AG10803 (cell line): ENCODE measurements around the gene TRIM8.

Experiments used
- DNase-seq: peaks from one replicate; pipeline ENCODE4 v3.0.0; 2010; ENCODE audit warnings: low read depth
- H3K4me3 ChIP-seq: 2 replicates; pipeline ENCODE4 v1.5.1; 2011; ENCODE audit warnings: mild to moderate bottlenecking, low read length, control low read depth
- CTCF ChIP-seq: conservative IDR thresholded peaks from 2 replicates; pipeline ENCODE4 v1.5.1; 2011; ENCODE audit warnings: mild to moderate bottlenecking, low read length, control low read depth, inconsistent platforms

Gene TRIM8

DNA sequence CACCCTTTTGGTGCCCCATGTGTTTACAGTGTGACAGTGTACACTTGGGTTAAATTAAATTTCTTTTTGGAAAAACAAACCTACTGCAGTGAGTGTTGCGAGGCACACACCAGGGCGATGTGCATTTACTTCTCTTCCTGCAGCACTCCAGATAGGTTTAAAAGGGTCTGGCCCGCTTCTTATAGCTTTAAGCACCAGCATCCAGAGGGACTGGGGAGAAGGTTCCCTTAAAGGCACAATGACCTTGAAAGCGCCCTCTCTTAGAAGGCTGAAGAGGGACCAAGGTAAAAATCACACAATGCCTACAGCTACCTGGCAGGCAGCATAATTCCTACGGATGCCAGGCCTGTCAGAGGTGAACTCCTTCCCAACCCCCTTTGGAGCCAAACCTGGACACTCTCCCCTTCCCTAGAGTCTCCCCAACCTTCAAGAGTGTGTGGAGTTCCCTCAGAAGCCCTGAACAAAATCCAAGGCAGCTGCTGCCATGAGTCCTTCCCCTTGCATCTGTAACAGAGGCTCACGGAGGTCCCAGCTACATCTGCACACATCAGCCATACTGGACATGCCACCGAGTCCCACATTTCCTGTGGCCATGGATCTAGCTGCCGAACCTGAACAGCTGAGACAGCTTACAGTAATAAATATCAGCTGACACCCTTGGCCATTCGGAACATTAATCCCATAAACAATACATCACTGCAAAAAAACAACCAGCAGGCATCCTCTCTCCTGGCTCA, 33.2 kb downstream of the TRIM8 start:
- no peak overlapping the region for H3K4me3 ChIP-seq
- TF ChIP-seq CTCF: no peak
- DNase-seq: no peak

DNA sequence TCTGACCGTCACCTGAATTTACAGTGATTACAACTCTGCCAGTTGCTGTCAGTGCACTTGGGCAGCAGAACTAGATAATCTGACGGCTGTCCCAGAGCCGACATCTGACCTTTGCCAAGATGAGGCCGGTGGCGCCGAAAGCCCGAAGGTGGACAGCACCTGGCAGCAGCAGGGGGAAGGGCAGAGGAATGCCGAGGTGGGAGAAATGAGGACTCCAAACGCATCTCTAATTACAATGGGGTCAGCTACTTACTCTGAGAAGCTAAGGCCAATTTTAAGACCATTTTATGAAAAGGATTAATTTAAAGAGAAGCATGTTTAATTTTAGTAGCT, 33.8 kb downstream of the TRIM8 start:
- no peak for DNase-seq
- H3K4me3 ChIP-seq: no peak overlapping the region
- no peak for TF ChIP-seq CTCF

GRCh38 chr10:102678842-102679289, 34.6 kb downstream of the TRIM8 start:
- DNase-seq: peak; percentile 39
- peak; percentile 65 for TF ChIP-seq CTCF
- H3K4me3 ChIP-seq: no peak overlapping the region

GRCh38 chr10:102679596-102679995, 35.3 kb downstream of the TRIM8 start:
- TF ChIP-seq CTCF: no peak
- no peak overlapping the region for H3K4me3 ChIP-seq
- DNase-seq: no peak

DNA sequence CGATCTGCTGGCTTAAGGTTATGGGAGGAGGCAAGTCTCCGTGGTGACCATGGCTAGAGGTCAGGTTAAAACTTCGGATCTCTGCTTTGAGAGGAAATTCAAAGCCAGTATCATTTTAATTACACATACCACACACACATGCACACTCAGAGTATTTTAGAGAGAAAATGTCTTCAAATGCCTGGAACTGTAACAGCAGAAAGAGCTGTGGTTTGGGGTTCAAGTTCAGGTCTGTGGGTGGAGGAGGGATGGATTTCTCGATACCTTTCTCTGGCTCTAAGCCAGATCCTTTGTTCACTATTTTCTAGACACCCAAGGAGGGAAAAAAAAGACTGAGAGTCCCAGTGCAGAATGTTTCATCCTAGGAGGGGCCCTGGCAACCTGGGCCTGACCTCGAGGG, 37.4 kb downstream of the TRIM8 start:
- no peak for DNase-seq
- no peak overlapping the region for H3K4me3 ChIP-seq
- TF ChIP-seq CTCF: no peak

DNA sequence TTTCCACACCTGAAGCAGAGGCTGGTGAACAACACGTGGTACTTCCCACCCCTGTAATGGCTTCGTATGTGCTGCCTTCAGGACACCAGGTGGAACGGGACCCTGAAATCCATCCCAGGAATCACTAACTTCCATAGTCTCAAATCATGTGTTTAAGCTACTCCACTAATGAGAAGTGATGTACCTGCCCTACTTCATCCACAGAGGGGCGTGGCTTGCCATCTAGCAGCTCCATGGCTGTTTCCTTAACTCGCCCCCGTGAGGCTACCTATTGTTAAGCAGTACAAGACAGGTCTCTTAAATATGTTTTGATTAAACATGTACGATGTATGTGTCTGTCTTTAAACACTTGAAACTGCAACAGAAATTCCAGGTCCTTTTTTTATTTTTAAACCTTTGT, 38.1 kb downstream of the TRIM8 start:
- DNase-seq: no peak
- H3K4me3 ChIP-seq: no peak overlapping the region
- TF ChIP-seq CTCF: no peak

DNA sequence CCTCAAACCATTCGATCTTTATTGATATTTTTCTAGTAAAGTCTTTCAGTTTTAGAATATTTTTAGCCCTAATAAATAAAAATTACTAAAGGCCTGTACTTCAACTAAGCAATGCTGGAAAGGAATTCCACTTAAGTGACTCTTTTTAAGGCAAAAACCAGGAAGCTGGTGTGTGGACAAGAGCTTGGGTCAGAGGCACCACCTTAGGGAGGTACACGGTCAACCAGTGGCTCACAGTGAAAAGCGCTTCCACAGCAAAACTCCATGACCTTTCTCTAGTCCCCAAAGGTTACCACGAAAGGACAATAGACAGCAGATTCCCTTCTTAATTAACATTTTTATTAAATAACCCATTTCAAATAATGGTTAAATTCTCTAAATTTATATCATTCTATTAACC, 38.7 kb downstream of the TRIM8 start:
- no peak for DNase-seq
- no peak for TF ChIP-seq CTCF
- H3K4me3 ChIP-seq: no peak overlapping the region
